Neural cell (in vitro differentiated cells): ENCODE measurements around the gene MDM4. TPM values are rescaled to one million over a fixed set of nuclear protein-coding genes. Genes with fewer than 3 reads are reported as not detected.

ENCODE experiments used
- H2AFZ ChIP-seq: fragments of 200-600, 300-800 bp; sonication (generic), shearing (Covaris generic); 2 replicates; pipeline ENCODE4 v1.6.0; 2014; ENCODE audit warnings: low read depth, mild to moderate bottlenecking, antibody characterized with exemption, low read length, moderate library complexity
- H3F3A ChIP-seq: fragments of 200-600 bp; shearing (Covaris generic); 2 replicates; pipeline ENCODE4 v1.6.1; 2016; ENCODE audit warnings: mild to moderate bottlenecking, moderate library complexity, mixed read lengths, antibody characterized with exemption, low read length; ENCODE audit not compliant: insufficient read depth, poor library complexity, severe bottlenecking
- H3K27ac ChIP-seq: fragments of 200-600, 300-800 bp; sonication (generic), shearing (Covaris generic); 2 replicates; pipeline ENCODE4 v1.5.1; 2014; ENCODE audit warnings: mild to moderate bottlenecking, low read length, moderate library complexity
- H3K27me3 ChIP-seq: fragments of 300-800, 200-600 bp; sonication (generic), shearing (Covaris generic); 2 replicates; pipeline ENCODE4 v1.6.0; 2014; ENCODE audit warnings: mild to moderate bottlenecking, low read depth, low read length, moderate library complexity; ENCODE audit not compliant: insufficient read depth
- H3K36me3 ChIP-seq: fragments of 300-800, 200-600 bp; sonication (generic), shearing (Covaris generic); 2 replicates; pipeline ENCODE4 v1.5.1; 2014; ENCODE audit warnings: mild to moderate bottlenecking, antibody characterized with exemption, low read length, moderate library complexity; ENCODE audit not compliant: insufficient read depth
- H3K4me2 ChIP-seq: fragments of 300-800, 200-600 bp; sonication (generic), shearing (Covaris generic); 2 replicates; pipeline ENCODE4 v1.6.0; 2014; ENCODE audit warnings: mild to moderate bottlenecking, low read length
- H3K4me3 ChIP-seq: fragments of 300-800, 200-600 bp; sonication (generic), shearing (Covaris generic); 2 replicates; pipeline ENCODE4 v1.5.1; 2014; ENCODE audit warnings: mild to moderate bottlenecking, low read length, moderate library complexity
- H3K79me2 ChIP-seq: fragments of 200-600 bp; shearing (Covaris generic); replicated peaks from 2 replicates; pipeline ENCODE4 v1.6.0; 2014; ENCODE audit warnings: mild to moderate bottlenecking, low read length, moderate library complexity; ENCODE audit not compliant: insufficient read depth
- H3K9ac ChIP-seq: fragments of 300-800, 200-600 bp; sonication (generic), shearing (Covaris generic); 2 replicates; pipeline ENCODE4 v1.6.1; 2016; ENCODE audit warnings: mild to moderate bottlenecking, low read length, mixed read lengths
- H3K9me2 ChIP-seq: fragments of 200-600 bp; shearing (Covaris generic); 2 replicates; pipeline ENCODE4 v1.6.1; 2016; ENCODE audit warnings: mild to moderate bottlenecking, low read length, mixed read lengths; ENCODE audit not compliant: insufficient read depth
- H3K9me3 ChIP-seq: fragments of 200-600, 300-800 bp; sonication (generic), shearing (Covaris generic); 2 replicates; pipeline ENCODE4 v1.6.1; 2016; ENCODE audit warnings: mild to moderate bottlenecking, mixed run types, low read length, moderate library complexity, mixed read lengths
- H4K20me1 ChIP-seq: fragments of 200-600 bp; shearing (Covaris generic); 2 replicates; pipeline ENCODE4 v1.6.1; 2016; ENCODE audit warnings: mild to moderate bottlenecking, mixed run types; ENCODE audit not compliant: insufficient read depth
- CTCF ChIP-seq: fragments of 450-650 bp; IDR thresholded peaks from 2 replicates; pipeline ENCODE4 v1.5.1; 2014; ENCODE audit warnings: antibody characterized with exemption, mild to moderate bottlenecking, moderate library complexity; ENCODE audit not compliant: poor library complexity, severe bottlenecking
- EP300 ChIP-seq: fragments of 450-650 bp; conservative IDR thresholded peaks from 2 replicates; pipeline ENCODE4 v1.6.1; 2014; ENCODE audit warnings: antibody characterized with exemption, mild to moderate bottlenecking, moderate library complexity; ENCODE audit not compliant: poor library complexity, severe bottlenecking
- EZH2 ChIP-seq: fragments of 200-600, 300-800 bp; shearing (Covaris generic), sonication (generic); IDR thresholded peaks from 2 replicates; pipeline ENCODE4 v1.6.1; 2014; ENCODE audit warnings: antibody characterized with exemption, low read length, borderline replicate concordance, mild to moderate bottlenecking; ENCODE audit not compliant: insufficient read depth, poor library complexity, severe bottlenecking
- MXI1 ChIP-seq: fragments of 450-650 bp; conservative IDR thresholded peaks from 2 replicates; pipeline ENCODE4 v1.6.1; 2014; ENCODE audit warnings: antibody characterized with exemption, mild to moderate bottlenecking; ENCODE audit not compliant: poor library complexity, severe bottlenecking
- POLR2AphosphoS5 ChIP-seq: IDR thresholded peaks from 2 replicates; pipeline ENCODE4 v1.6.1; 2012
- RAD21 ChIP-seq: fragments of 450-650 bp; conservative IDR thresholded peaks from 2 replicates; pipeline ENCODE4 v1.6.1; 2014; ENCODE audit warnings: antibody characterized with exemption, mild to moderate bottlenecking, moderate library complexity
- REST ChIP-seq: IDR thresholded peaks from 2 replicates; pipeline ENCODE4 v1.6.1; 2012; ENCODE audit warnings: borderline replicate concordance
- SMC3 ChIP-seq: fragments of 450-650 bp; conservative IDR thresholded peaks from 2 replicates; pipeline ENCODE4 v1.6.1; 2014; ENCODE audit warnings: antibody characterized with exemption, mild to moderate bottlenecking, moderate library complexity; ENCODE audit not compliant: poor library complexity
- TAF1 ChIP-seq: IDR thresholded peaks from 2 replicates; pipeline ENCODE4 v1.6.1; 2012; ENCODE audit warnings: low read depth
- polyA plus RNA-seq: library from polyadenylated mRNA; depleted of rRNA; stranded (reverse); fragments of >200 nt; gene quantifications from 2 replicates; pipeline ENCODE4 v1.2.3, GENCODE V29; 2014

Gene MDM4
- polyA plus RNA-seq, 1 donor from 2014 or later = 36.8 TPM

DNA sequence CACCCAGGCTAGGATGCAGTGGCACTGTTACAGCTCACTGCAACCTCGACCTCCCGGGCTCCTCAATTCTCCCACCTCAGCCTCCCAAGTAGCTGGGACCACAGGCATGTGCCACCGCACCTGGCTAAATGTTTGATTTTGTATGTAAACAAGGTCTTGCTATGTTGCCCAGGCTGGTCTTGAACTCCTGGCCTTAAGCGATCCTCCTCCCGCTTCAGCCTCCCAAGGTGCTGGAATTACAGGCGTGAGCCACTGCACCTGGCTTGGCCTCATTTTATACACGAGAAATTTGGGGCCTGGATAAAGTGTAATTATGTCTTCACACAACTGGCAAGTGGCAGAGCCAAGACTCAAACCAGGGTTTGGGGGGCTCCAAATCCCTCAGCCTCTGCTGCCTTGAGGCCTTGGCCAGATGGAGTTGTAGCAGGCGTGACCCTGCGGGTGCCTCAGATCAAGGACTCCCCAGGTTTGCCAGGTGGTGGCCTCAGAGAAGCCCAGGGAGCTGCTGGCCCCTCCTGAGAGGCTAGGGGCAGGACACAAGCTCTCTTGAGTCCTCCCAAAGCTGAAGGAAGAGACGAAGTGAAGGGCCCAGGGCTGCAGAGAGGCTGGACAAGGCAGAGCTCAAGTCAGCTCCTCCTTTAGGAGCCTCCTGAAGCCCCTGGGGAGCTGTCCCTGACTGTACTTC is 61.7 kb downstream of the MDM4 start:
- no peaks in the 10 kb centered on the region for H3K9me2 ChIP-seq
- no peak overlapping the region for H3K4me3 ChIP-seq
- H3K36me3 ChIP-seq = no peaks in the 10 kb centered on the region
- no peaks in the 10 kb centered on the region for H3K79me2 ChIP-seq
- H3K4me2 ChIP-seq = no peak overlapping the region
- H2AFZ ChIP-seq = no peak overlapping the region
- no peaks in the 10 kb centered on the region for H4K20me1 ChIP-seq
- TF ChIP-seq TAF1 (no peak), EP300 (no peak), EZH2 (no peak), RAD21 (no peak)
- no peak overlapping the region for H3K9ac ChIP-seq
- no peaks in the 10 kb centered on the region for H3K9me3 ChIP-seq
- no peaks in the 10 kb centered on the region for H3F3A ChIP-seq
- no peak overlapping the region for H3K27ac ChIP-seq
- no peaks in the 10 kb centered on the region for H3K27me3 ChIP-seq

DNA sequence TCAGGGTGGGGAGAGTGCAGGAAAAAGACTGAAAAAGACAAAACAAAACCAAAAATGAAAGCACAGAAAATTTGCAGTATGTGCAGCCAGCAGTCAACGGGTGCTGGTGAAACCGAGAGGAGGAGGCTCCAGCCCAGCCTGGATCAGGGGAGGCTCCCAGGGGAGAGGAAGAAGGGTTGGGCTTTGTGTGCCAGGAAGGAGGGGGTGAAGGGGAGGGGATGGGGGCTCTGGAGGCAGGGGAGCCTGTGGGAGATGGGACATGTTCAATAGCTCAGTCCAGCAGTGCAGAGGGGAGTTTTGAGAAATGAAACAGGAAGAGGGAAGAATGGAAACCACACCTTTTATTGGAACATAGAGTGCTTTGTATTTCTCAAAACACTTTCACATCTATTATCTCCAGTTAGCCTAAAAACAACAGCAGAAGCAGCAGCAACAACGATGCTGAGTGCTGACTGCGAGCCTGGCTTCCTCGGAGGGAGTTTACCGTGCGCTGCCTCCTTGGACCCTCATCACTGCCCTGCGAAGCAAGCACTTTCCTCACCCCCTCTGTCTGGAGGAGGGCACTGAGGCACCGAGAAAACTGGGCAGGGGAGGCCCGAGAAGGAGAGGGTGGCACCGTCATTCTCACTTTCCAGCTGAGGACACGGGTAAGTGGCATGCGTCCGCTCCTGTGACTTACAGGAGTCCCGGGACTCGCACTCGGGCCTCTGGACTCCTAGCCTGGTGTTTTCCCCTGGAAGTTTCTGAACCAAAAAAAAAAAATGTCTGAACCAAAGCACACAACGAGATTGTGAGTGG is 62.9 kb downstream of the MDM4 start:
- Histone ChIP-seq H3K9ac (no peak overlapping the region), H3F3A (no peaks in the 10 kb centered on the region), H3K9me2 (no peaks in the 10 kb centered on the region), H3K79me2 (no peaks in the 10 kb centered on the region), H2AFZ (no peak overlapping the region), H3K4me2 (no peak overlapping the region), H3K9me3 (no peaks in the 10 kb centered on the region), H3K27me3 (no peaks in the 10 kb centered on the region), H4K20me1 (no peaks in the 10 kb centered on the region), H3K36me3 (no peaks in the 10 kb centered on the region), H3K4me3 (no peak overlapping the region), H3K27ac (no peak overlapping the region)
- no peak for TF ChIP-seq MXI1
- no peak for TF ChIP-seq EZH2
- TF ChIP-seq TAF1 = no peak
- TF ChIP-seq CTCF = no peak
- no peak for TF ChIP-seq EP300
- TF ChIP-seq POLR2AphosphoS5 = no peak
- no peak for TF ChIP-seq SMC3
- no peak for TF ChIP-seq RAD21
- no peak for TF ChIP-seq REST
